GM19035 (cell line): ENCODE measurements around the gene HIPK1.
"Not testable (repeated sequence)": the region's sequence is repeated elsewhere in the genome, so short reads cannot be mapped to it uniquely, and the experiment has no call there.

Source experiments
- ATAC-seq: cut with Tn5 transposase; IDR thresholded peaks from one replicate; pipeline ENCODE4 v1.9.1; 2021; ENCODE audit not compliant: unreplicated experiment

HIPK1 gene

GRCh38 chr1:113943028-113943811, 14.1 kb downstream of the HIPK1 start:
- ATAC-seq: no peak

GRCh38 chr1:113945329-113945728, 16.2 kb downstream of the HIPK1 start:
- no peak for ATAC-seq

DNA sequence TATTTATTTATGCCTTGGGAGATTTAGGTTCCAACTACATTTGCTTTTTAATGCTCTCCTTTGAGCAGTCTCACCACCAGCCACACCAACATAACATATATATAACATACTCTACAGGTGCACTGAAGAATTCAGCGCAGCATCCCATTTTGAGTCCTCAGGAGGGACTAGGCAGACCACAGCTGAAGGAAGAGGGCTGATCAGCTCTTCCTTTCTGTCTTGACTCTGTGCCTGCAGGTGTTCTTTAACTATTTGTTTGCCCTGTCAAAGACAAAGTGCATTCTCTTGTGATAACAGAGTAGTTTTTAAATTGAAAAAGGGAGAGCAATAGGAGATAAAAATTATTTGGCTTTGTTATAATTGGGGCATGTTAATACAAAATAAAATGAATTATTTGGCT, 17.0 kb downstream of the HIPK1 start:
- no peak for ATAC-seq

DNA sequence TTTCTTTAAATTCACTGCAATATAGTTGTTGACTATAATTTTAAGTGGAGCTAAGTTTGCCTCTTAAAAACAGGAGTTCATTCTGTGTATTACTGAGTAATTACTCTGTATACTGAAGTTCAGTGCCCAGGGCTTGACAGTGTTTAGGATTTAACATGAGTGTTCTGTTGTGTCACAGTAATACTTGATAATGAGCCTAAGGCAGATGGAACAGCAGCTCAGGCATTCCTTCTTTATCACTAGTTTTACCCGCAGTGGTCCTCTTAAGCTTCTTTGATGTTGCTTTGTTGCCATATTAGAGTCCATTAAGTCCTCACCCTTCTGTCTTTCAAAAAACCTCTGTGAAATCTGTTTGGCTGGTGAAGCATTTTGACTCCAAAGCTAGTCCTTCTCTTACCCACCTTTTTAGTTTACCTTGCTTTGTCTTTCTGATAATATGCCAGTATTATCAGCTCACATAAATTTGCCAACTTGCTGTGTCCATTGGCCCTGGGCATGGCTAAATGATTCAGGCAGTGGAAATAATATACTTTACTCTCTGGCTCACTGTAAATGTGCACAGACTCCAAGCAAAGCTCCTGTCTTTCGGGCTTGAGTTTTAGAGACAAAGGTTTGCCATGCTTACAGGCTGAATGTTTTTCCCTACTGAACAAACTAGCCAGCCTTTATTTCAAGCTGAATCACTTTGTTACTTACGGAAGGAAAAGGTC, 17.7 kb downstream of the HIPK1 start:
- no peak for ATAC-seq

DNA sequence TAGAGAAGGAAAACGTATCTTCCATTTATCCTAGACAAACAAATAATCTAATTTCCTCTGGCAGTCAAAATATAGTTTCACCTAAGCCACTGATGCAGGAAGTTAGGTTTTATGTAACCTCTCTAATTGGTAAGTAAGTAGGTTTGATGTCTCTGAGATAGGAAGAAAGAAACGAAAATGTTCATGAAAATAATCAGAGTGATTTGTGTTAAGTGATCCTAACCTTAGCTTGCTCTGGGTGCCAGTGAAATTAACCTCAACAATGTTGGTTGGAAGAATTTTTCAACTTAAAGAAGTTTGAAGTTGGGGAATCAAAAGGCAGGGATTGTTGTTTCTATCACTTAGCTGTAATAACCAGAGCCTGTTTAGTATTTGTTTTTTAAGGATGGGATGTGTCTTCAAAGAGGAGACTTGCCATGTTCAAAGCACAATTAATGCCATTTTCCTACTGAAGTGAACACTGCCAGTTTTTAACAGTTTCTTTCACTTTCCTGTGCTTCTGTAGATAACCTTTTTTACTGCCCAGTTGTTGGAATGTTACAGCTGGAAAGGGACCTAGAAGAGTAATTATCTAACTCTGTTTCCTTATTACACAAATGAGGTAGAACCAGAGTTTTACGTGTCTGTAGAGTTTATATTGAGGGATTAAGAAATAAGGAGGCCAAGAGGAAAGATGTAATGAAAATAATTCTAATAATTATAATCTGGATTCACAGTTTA, 18.4 kb downstream of the HIPK1 start:
- ATAC-seq: no peak

- ATAC-seq: not testable (repeated sequence)
These were observed 19.0 kb downstream of the HIPK1 start for GRCh38 chr1:113948151-113948550.

DNA sequence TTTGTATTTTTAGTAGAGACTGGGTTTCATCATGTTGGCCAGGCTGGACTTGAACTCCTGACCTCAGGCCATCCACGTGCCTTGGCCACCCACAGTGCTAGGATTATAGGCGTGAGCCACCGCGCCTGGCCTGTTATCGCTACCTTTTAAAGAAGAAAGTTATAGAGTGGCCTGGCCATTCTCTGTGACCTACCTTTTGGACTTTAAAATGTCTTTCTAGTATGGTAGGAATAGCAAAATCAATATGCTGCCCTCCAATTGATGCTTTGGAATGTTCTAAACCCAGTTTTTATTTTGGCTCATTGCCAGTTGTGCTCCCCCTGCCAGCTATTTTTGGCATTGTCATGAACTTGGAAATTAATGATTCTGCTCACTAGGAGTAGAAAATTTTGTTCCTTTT, 19.9 kb downstream of the HIPK1 start:
- no peak for ATAC-seq

GRCh38 chr1:113950908-113951307, 21.8 kb downstream of the HIPK1 start:
- ATAC-seq: no peak

DNA sequence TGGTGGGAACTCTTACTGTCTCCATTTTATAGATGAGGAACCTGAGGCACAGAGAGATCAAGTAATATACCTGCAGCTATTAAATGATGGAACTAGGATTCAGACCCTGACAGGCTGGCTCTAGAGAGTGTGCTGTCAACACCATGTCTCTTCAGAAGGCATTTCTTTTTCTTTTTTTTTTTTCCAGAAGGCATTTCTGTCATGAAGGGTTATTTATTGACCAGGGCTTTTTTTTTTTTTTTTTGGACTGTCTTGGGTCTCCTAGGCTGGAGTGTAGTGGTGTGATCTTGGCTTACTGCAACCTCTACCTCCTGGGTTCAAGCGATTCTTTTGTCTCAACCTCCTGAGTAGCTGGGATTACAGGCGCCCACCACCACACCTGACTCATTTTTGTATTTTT, 22.6 kb downstream of the HIPK1 start:
- ATAC-seq: no peak

DNA sequence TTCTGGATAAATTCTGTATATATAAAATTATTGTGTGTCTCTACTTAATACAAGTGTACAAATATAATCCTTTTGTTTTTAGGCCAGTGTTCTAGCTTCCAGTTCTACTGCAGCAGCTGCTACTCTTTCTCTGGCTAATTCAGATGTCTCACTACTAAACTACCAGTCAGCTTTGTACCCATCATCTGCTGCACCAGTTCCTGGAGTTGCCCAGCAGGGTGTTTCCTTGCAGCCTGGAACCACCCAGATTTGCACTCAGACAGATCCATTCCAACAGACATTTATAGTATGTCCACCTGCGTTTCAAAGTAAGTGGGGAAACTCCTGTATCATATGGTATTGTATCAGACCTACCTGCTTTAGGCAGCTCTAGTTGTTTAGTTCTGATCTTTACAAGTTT, 28.9 kb downstream of the HIPK1 start:
- ATAC-seq: no peak

DNA sequence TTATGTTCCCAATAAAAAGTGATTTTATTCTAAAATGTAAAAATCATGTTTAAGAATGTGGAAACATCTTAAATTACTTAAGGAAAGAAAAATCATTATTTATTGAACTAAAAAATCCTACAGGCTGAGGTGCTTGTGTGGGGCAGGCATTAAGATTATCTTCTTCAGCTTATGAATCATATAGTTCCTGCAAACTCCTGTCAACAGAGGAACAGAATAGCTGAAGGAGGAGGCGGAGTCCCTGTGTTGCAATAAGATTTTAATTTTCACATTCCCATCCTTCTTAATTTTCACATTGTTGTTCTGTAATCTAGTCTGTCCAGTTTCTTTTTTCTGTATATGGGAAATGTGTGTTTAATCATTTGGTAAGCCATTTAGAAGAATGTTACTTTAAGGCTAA, 29.6 kb downstream of the HIPK1 start:
- ATAC-seq: no peak

- no peak for ATAC-seq
These were observed 34.3 kb downstream of the HIPK1 start for GRCh38 chr1:113963281-113963906.

DNA sequence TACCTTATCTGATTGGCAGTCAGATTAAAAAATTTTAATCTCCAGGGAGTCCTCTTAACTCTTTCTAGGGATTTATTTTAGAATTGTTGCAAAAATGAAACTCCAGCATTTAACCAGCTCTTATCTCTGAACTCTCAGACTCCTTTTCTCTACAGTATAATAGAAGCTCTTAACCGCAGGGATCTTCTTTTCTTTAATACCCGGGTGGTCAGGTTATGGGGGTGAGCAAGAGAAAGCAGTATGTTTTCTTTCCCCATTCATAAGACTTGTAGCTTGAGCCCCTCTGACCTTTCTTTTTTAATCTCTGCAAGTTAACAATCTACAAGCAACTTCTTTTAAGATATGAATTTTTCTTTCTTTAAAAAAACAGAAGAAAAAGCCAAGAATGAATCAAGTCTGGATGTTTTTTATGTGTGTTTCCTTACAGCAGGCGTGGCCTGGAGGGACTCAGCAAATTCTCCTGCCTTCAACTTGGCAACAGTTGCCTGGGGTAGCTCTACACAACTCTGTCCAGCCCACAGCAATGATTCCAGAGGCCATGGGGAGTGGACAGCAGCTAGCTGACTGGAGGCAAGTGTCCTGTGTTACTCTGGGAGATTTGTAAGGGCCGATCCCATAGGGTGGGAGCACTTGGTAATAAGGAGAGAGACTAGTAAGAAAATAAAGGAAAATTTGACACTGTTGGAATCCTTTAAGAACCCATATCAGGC, 36.7 kb downstream of the HIPK1 start:
- no peak for ATAC-seq

- no peak for ATAC-seq
These were observed 43.8 kb downstream of the HIPK1 start for GRCh38 chr1:113972954-113973353.

DNA sequence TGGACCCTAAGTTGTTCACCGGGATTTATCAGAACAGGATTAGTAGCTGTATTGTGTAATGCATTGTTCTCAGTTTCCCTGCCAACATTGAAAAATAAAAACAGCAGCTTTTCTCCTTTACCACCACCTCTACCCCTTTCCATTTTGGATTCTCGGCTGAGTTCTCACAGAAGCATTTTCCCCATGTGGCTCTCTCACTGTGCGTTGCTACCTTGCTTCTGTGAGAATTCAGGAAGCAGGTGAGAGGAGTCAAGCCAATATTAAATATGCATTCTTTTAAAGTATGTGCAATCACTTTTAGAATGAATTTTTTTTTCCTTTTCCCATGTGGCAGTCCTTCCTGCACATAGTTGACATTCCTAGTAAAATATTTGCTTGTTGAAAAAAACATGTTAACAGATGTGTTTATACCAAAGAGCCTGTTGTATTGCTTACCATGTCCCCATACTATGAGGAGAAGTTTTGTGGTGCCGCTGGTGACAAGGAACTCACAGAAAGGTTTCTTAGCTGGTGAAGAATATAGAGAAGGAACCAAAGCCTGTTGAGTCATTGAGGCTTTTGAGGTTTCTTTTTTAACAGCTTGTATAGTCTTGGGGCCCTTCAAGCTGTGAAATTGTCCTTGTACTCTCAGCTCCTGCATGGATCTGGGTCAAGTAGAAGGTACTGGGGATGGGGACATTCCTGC, 46.2 kb downstream of the HIPK1 start:
- no peak for ATAC-seq

GRCh38 chr1:113976609-113977278, 47.6 kb downstream of the HIPK1 start:
- no peak for ATAC-seq

DNA sequence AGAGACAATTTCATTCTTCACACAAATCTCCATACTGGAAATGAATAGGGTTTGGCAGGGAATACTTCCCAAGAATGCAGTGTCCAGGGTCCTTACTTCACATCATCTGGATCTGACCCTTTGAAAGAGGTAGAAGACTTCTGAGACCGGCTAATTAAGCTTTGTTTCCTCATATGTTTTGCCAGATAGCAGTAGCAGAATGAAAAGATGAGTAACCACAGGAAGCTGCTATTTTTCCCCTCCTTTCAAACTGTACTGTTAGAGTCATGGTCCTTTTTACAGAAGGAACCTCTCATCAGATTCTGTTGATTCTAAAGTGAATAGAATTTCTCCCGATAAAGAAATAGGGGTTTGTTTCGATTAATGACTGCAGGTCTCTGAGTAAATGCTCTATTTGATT, 48.8 kb downstream of the HIPK1 start:
- ATAC-seq: no peak

- ATAC-seq: no peak
These were observed 50.0 kb downstream of the HIPK1 start, which contains the start of gene OLFML3 for GRCh38 chr1:113978863-113979702. OLFML3 (plus strand) TSS chr1:113979474; CDS start chr1:113979517, 43 bp downstream.

DNA sequence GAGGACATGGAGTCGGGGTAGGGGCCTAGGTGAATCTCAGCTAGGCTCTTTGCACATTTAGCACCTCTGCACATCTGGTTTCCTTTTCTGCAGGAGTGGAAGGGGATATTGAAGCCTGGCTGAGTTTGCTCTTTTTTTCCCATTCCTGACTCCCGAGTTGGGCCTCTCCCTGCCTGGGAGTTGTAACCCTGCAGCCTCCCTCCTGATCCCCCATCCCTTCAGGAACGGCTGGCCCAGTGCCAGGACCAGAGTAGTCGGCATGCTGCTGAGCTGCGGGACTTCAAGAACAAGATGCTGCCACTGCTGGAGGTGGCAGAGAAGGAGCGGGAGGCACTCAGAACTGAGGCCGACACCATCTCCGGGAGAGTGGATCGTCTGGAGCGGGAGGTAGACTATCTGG, 51.0 kb downstream of the HIPK1 start:
- ATAC-seq: no peak
